Loucy (cell line): ENCODE measurements around the gene ZNF543.

Experiments
- H2AFZ ChIP-seq: fragments of 200-600 bp; sonication (generic); 2 replicates; pipeline ENCODE4 v1.6.0; 2016; ENCODE audit warnings: antibody characterized with exemption, mild to moderate bottlenecking, low read length, moderate library complexity
- H3F3A ChIP-seq: fragments of 200-600 bp; 2 replicates; pipeline ENCODE4 v1.6.0; 2016; ENCODE audit warnings: antibody characterized with exemption, low read depth, mild to moderate bottlenecking
- H3K27me3 ChIP-seq: fragments of 200-600 bp; sonication (generic); 2 replicates; pipeline ENCODE4 v1.6.1; 2014; ENCODE audit warnings: low read length, mild to moderate bottlenecking; ENCODE audit not compliant: insufficient read depth, poor library complexity, severe bottlenecking
- H3K36me3 ChIP-seq: fragments of 200-600 bp; sonication (generic); 2 replicates; pipeline ENCODE4 v1.6.1; 2016; ENCODE audit warnings: low read length; ENCODE audit not compliant: insufficient read depth
- H3K4me1 ChIP-seq: fragments of 200-600 bp; sonication (generic); 2 replicates; pipeline ENCODE4 v1.5.1; 2014; ENCODE audit warnings: low read length, mild to moderate bottlenecking; ENCODE audit not compliant: insufficient read depth, poor library complexity, severe bottlenecking
- H3K4me2 ChIP-seq: fragments of 200-600 bp; sonication (generic); 2 replicates; pipeline ENCODE4 v1.6.0; 2014; ENCODE audit warnings: antibody characterized with exemption, low read length, low read depth, mild to moderate bottlenecking; ENCODE audit not compliant: poor library complexity, severe bottlenecking
- H3K4me3 ChIP-seq: fragments of 200-600 bp; sonication (generic); 2 replicates; pipeline ENCODE4 v1.5.1; 2014; ENCODE audit warnings: low read length, mild to moderate bottlenecking, mixed read lengths; ENCODE audit not compliant: poor library complexity, severe bottlenecking
- H3K79me2 ChIP-seq: fragments of 200-600 bp; sonication (generic); 2 replicates; pipeline ENCODE4 v1.6.1; 2014; ENCODE audit warnings: low read length; ENCODE audit not compliant: insufficient read depth
- H3K9ac ChIP-seq: fragments of 200-600 bp; sonication (generic); 2 replicates; pipeline ENCODE4 v1.6.0; 2014; ENCODE audit warnings: mild to moderate bottlenecking, low read depth, low read length, moderate library complexity; ENCODE audit not compliant: poor library complexity, severe bottlenecking
- H3K9me2 ChIP-seq: fragments of 200-600 bp; sonication (generic); replicated peaks from 2 replicates; pipeline ENCODE4 v1.6.1; 2016; ENCODE audit warnings: low read depth, low read length, mixed read lengths
- H3K9me3 ChIP-seq: fragments of 200-600 bp; sonication (generic); 2 replicates; pipeline ENCODE4 v1.6.1; 2014; ENCODE audit warnings: mild to moderate bottlenecking, antibody characterized with exemption, low read length, low read depth; ENCODE audit not compliant: insufficient read depth
- H4K20me1 ChIP-seq: fragments of 200-600 bp; sonication (generic); 2 replicates; pipeline ENCODE4 v1.6.0; 2014; ENCODE audit warnings: antibody characterized with exemption, low read length, mild to moderate bottlenecking; ENCODE audit not compliant: insufficient read depth, poor library complexity, severe bottlenecking
- EZH2phosphoT487 ChIP-seq: fragments of 200-600 bp; IDR thresholded peaks from 2 replicates; pipeline ENCODE4 v1.6.1; 2018; ENCODE audit warnings: antibody characterized with exemption, mild to moderate bottlenecking, moderate library complexity, borderline replicate concordance
- TF ChIP-seq, protein P1 (sequence below): fragments of 200-600 bp; sonication (generic); conservative IDR thresholded peaks from 2 replicates; pipeline ENCODE4 v1.5.1; 2014; ENCODE audit warnings: mild to moderate bottlenecking, antibody characterized with exemption, low read length

Gene ZNF543

GRCh38 chr19:57350877-57351805 is 30.9 kb downstream of the ZNF543 start, which contains the start of gene ZNF304:
Gene ZNF304 (plus strand): TSS chr19:57351271. CDS start chr19:57351665, 394 bp downstream.
- no peaks in the 10 kb centered on the region for H3K27me3 ChIP-seq
- H3K9me2 ChIP-seq: no peaks in the 10 kb centered on the region; the same call in 1 of the 2 replicates
- H3K9me3 ChIP-seq: no peaks in the 10 kb centered on the region
- peak within 1 kb of the TSS; percentile 98 for H2AFZ ChIP-seq
- peaks cover 15% of the 10 kb centered on the region; the same call in 1 of the 2 replicates for H3K36me3 ChIP-seq
- TF ChIP-seq, protein P1, sequence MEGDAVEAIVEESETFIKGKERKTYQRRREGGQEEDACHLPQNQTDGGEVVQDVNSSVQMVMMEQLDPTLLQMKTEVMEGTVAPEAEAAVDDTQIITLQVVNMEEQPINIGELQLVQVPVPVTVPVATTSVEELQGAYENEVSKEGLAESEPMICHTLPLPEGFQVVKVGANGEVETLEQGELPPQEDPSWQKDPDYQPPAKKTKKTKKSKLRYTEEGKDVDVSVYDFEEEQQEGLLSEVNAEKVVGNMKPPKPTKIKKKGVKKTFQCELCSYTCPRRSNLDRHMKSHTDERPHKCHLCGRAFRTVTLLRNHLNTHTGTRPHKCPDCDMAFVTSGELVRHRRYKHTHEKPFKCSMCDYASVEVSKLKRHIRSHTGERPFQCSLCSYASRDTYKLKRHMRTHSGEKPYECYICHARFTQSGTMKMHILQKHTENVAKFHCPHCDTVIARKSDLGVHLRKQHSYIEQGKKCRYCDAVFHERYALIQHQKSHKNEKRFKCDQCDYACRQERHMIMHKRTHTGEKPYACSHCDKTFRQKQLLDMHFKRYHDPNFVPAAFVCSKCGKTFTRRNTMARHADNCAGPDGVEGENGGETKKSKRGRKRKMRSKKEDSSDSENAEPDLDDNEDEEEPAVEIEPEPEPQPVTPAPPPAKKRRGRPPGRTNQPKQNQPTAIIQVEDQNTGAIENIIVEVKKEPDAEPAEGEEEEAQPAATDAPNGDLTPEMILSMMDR: no peak
- no peak for TF ChIP-seq EZH2phosphoT487
- peak within 1 kb of the TSS; percentile 85 for H3K9ac ChIP-seq
- H4K20me1 ChIP-seq: peaks cover 5% of the 10 kb centered on the region
- peaks cover 28% of the 10 kb centered on the region for H3K79me2 ChIP-seq
- peaks cover 12% of the 10 kb centered on the region for H3K4me1 ChIP-seq
- peak within 1 kb of the TSS; percentile 80 for H3K4me2 ChIP-seq
- H3F3A ChIP-seq: no peaks in the 10 kb centered on the region
- peak within 1 kb of the TSS; percentile 81 for H3K4me3 ChIP-seq

DNA sequence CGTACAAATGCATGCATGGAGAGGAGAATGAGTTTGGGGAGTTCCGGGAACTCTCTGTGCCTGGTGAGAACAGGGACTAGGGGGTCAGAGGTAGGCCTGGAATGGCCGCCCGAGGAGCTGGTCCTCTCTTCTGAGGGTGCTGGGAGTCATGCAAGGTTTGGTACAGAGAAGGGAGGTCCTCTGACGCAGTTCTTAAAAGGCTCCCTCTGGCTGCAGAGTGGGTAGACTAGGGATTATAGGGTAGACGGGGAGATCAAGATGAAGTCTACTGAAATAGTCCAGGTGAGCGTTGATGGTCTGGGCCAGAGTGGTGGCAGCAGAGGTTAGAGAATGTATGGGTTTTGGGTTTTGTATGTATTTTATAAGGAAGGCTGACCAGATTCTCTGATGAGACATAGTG is 31.6 kb downstream of the ZNF543 start:
- H3K36me3 ChIP-seq: peaks cover 22% of the 10 kb centered on the region; the same call in 1 of the 2 replicates
- H3K79me2 ChIP-seq: peaks cover 28% of the 10 kb centered on the region
- peak overlapping the region; percentile 79 for H3K4me2 ChIP-seq
- H3K4me1 ChIP-seq: peaks cover 12% of the 10 kb centered on the region
- peak overlapping the region; percentile 85 for H3K9ac ChIP-seq
- TF ChIP-seq, protein P1: no peak
- no peak for TF ChIP-seq EZH2phosphoT487
- no peaks in the 10 kb centered on the region; the same call in 1 of the 2 replicates for H3K9me2 ChIP-seq
- no peaks in the 10 kb centered on the region for H3K27me3 ChIP-seq
- no peaks in the 10 kb centered on the region for H3K9me3 ChIP-seq
- H2AFZ ChIP-seq: no peak overlapping the region
- peaks cover 5% of the 10 kb centered on the region for H4K20me1 ChIP-seq
- H3K4me3 ChIP-seq: peak overlapping the region; percentile 81
- H3F3A ChIP-seq: no peaks in the 10 kb centered on the region

DNA sequence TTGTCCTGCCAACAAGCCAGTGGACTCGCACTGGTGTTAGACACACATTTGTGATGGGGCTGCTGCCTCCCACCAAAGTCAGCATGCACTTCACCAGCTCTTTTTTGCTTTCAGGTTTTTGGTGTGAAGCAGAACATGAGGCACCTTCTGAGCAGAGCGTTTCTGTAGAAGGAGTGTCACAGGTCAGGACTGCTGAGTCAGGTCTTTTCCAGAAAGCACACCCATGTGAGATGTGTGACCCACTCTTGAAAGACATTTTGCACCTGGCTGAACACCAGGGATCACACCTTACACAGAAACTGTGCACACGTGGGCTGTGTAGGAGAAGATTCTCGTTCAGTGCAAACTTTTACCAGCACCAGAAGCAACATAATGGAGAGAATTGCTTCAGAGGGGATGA is 35.6 kb downstream of the ZNF543 start:
- H3K79me2 ChIP-seq: peaks cover 28% of the 10 kb centered on the region
- H3K4me3 ChIP-seq: no peak overlapping the region
- H4K20me1 ChIP-seq: peaks cover 5% of the 10 kb centered on the region
- no peaks in the 10 kb centered on the region; the same call in 1 of the 2 replicates for H3F3A ChIP-seq
- H2AFZ ChIP-seq: no peak overlapping the region
- no peaks in the 10 kb centered on the region for H3K27me3 ChIP-seq
- H3K9me3 ChIP-seq: no peaks in the 10 kb centered on the region
- no peak overlapping the region for H3K4me2 ChIP-seq
- peaks cover 34% of the 10 kb centered on the region; the same call in 1 of the 2 replicates for H3K36me3 ChIP-seq
- peaks cover 7% of the 10 kb centered on the region for H3K4me1 ChIP-seq
- TF ChIP-seq, protein P1: no peak
- no peak for TF ChIP-seq EZH2phosphoT487
- no peaks in the 10 kb centered on the region for H3K9me2 ChIP-seq
- H3K9ac ChIP-seq: no peak overlapping the region
